ENCODE measurements around the gene MPIG6B. TPM values are rescaled to one million over a fixed set of nuclear protein-coding genes. Genes with fewer than 3 reads are reported as not detected.

The MPIG6B gene
- total RNA-seq, 1 donor from 2014 or later: not detected

- DNase-seq (ENCODE audit: low read depth, low spot score): no peak
These were observed 42.4 kb downstream of the MPIG6B start for GRCh38 chr6:31765559-31765909.

- DNase-seq (ENCODE audit: low read depth, low spot score): no peak
These were observed 43.0 kb downstream of the MPIG6B start for GRCh38 chr6:31765910-31766794.

- DNase-seq (ENCODE audit: low read depth, low spot score): no peak
These were observed 44.0 kb downstream of the MPIG6B start for GRCh38 chr6:31767096-31767645.

- DNase-seq (ENCODE audit: low read depth, low spot score): no peak
These were observed 45.4 kb downstream of the MPIG6B start for GRCh38 chr6:31768363-31769257.

GRCh38 chr6:31769684-31770371 lies 46.7 kb downstream of the MPIG6B start:
- no peak for DNase-seq (ENCODE audit: low read depth, low spot score)

GRCh38 chr6:31770860-31771259 lies 47.7 kb downstream of the MPIG6B start:
- DNase-seq (ENCODE audit: low read depth, low spot score): no peak

GRCh38 chr6:31771992-31772358 lies 48.8 kb downstream of the MPIG6B start:
- DNase-seq (ENCODE audit: low read depth, low spot score): no peak

- DNase-seq (ENCODE audit: low read depth, low spot score): no peak
These were observed 52.0 kb downstream of the MPIG6B start for GRCh38 chr6:31775184-31775583.

- no peak for DNase-seq (ENCODE audit: low read depth, low spot score)
These were observed 52.7 kb downstream of the MPIG6B start for GRCh38 chr6:31775633-31776484.

Other genes with a start within 250 kb of the MPIG6B start
- 24.8 and 29.2 TPM in 2 replicates for gene MICB, start 225.2 kb upstream of the MPIG6B start, total RNA-seq
- gene MCCD1, start 194.4 kb upstream of the MPIG6B start, total RNA-seq: not detected in 2 replicates
- 507 and 634 TPM in 2 replicates for gene DDX39B, start 181.4 kb upstream of the MPIG6B start, total RNA-seq
- gene ATP6V1G2, start 176.8 kb upstream of the MPIG6B start, total RNA-seq: 0.42 and 0.59 TPM in 2 replicates
- gene NFKBIL1, start 175.8 kb upstream of the MPIG6B start, total RNA-seq: 21.9 and 30.1 TPM in 2 replicates
- 0.07 TPM in 1 of 2 replicates, not detected in the other for gene LTA, start 151.1 kb upstream of the MPIG6B start, total RNA-seq
- not detected in 2 replicates for gene TNF, start 147.8 kb upstream of the MPIG6B start, total RNA-seq
- 1.6 and 2.2 TPM in 2 replicates for gene LTB, start 140.9 kb upstream of the MPIG6B start, total RNA-seq
- 0.14 and 0.73 TPM in 2 replicates for gene LST1, start 137.1 kb upstream of the MPIG6B start, total RNA-seq
- not detected in 2 replicates for gene NCR3, start 130.4 kb upstream of the MPIG6B start, total RNA-seq
- not detected in 2 replicates for gene AIF1, start 108.1 kb upstream of the MPIG6B start, total RNA-seq
- gene PRRC2A, start 102.7 kb upstream of the MPIG6B start, total RNA-seq: 33.6 and 36.4 TPM in 2 replicates
- 110 and 116 TPM in 2 replicates for gene BAG6, start 70.7 kb upstream of the MPIG6B start, total RNA-seq
- gene APOM, start 67.5 kb upstream of the MPIG6B start, total RNA-seq: 0.40 and 0.46 TPM in 2 replicates
- gene C6orf47, start 62.6 kb upstream of the MPIG6B start, total RNA-seq: 18.7 and 20.5 TPM in 2 replicates
- 12.1 and 12.5 TPM in 2 replicates for gene GPANK1, start 58.4 kb upstream of the MPIG6B start, total RNA-seq
- 98.5 and 102 TPM in 2 replicates for gene CSNK2B, start 57.3 kb upstream of the MPIG6B start, total RNA-seq
- gene LY6G5B, start 53.4 kb upstream of the MPIG6B start, total RNA-seq: 1.5 and 1.9 TPM in 2 replicates
- gene LY6G5C, start 42.3 kb upstream of the MPIG6B start, total RNA-seq: 0.86 and 0.88 TPM in 2 replicates
- 37.3 and 65.3 TPM in 2 replicates for gene ABHD16A, start 20.0 kb upstream of the MPIG6B start, total RNA-seq
- not detected in 2 replicates for gene LY6G6F, start 16.5 kb upstream of the MPIG6B start, total RNA-seq
- gene LY6G6D, start 8.0 kb upstream of the MPIG6B start, total RNA-seq: not detected in 2 replicates
- gene LY6G6C, start 1.6 kb upstream of the MPIG6B start, total RNA-seq: not detected in 2 replicates
- gene DDAH2, start 5.9 kb downstream of the MPIG6B start, total RNA-seq: 84.0 and 89.4 TPM in 2 replicates
- 860 and 926 TPM in 2 replicates for gene CLIC1, start 13.2 kb downstream of the MPIG6B start, total RNA-seq
- 6.1 and 6.7 TPM in 2 replicates for gene MSH5, start 16.6 kb downstream of the MPIG6B start, total RNA-seq
- 0.78 and 0.92 TPM in 2 replicates for gene SAPCD1, start 39.3 kb downstream of the MPIG6B start, total RNA-seq
- gene VWA7, start 54.0 kb downstream of the MPIG6B start, total RNA-seq: under 0.01 and 0.11 TPM in 2 replicates
- 73.2 and 74.0 TPM in 2 replicates for gene VARS1, start 72.4 kb downstream of the MPIG6B start, total RNA-seq
- gene LSM2, start 83.6 kb downstream of the MPIG6B start, total RNA-seq: 45.8 and 55.3 TPM in 2 replicates
- 0.53 and 1.9 TPM in 2 replicates for gene HSPA1L, start 91.9 kb downstream of the MPIG6B start, total RNA-seq
- 33.6 and 431 TPM in 2 replicates for gene HSPA1A, start 92.2 kb downstream of the MPIG6B start, total RNA-seq
- 48.7 and 575 TPM in 2 replicates for gene HSPA1B, start 104.4 kb downstream of the MPIG6B start, total RNA-seq
- 54.3 and 71.7 TPM in 2 replicates for gene NEU1, start 139.4 kb downstream of the MPIG6B start, total RNA-seq
- gene SLC44A4, start 155.6 kb downstream of the MPIG6B start, total RNA-seq: 0.07 TPM in 1 of 2 replicates, not detected in the other
- gene EHMT2, start 174.3 kb downstream of the MPIG6B start, total RNA-seq: 46.4 and 61.8 TPM in 2 replicates
- gene ZBTB12, start 178.7 kb downstream of the MPIG6B start, total RNA-seq: 3.5 and 5.2 TPM in 2 replicates
- gene C2, start 204.3 kb downstream of the MPIG6B start, total RNA-seq: not detected in 2 replicates
- 3.4 and 4.0 TPM in 2 replicates for gene CFB, start 222.7 kb downstream of the MPIG6B start, total RNA-seq
- gene NELFE, start 235.6 kb downstream of the MPIG6B start, total RNA-seq: 110 and 121 TPM in 2 replicates
- 42.9 and 49.6 TPM in 2 replicates for gene SKIC2, start 235.8 kb downstream of the MPIG6B start, total RNA-seq
- 10.1 and 11.6 TPM in 2 replicates for gene DXO, start 248.8 kb downstream of the MPIG6B start, total RNA-seq